Prostate gland (tissue), 2 donors: Measurements from ENCODE around the gene WWOX.

Experiments used
- CTCF ChIP-seq, 4 experiments: fragments of 200-600 bp in 2 of 4; fragments of 450-650 bp in 2 of 4; sonication (generic) in 2 of 4; IDR thresholded peaks; 1 replicate in 3 of 4; 2 replicates in 1 of 4; pipeline ENCODE4 v1.5.1; 2016 to 2019; ENCODE audit warnings: antibody characterized with exemption in 4 of 4, mild to moderate bottlenecking in 2 of 4, moderate library complexity in 2 of 4
- POLR2A ChIP-seq: fragments of 450-650 bp; IDR thresholded peaks from one replicate; pipeline ENCODE4 v1.6.1; 2016; ENCODE audit warnings: antibody characterized with exemption, mild to moderate bottlenecking
- POLR2AphosphoS5 ChIP-seq: sonication (generic); formaldehyde crosslinking; IDR thresholded peaks from one replicate; pipeline ENCODE4 v1.6.1; 2017; ENCODE audit warnings: antibody characterized with exemption

GRCh38 chr16:78980825-78981224, 881.4 kb downstream of the WWOX start:
- no peak for TF ChIP-seq POLR2AphosphoS5
- TF ChIP-seq CTCF (IDR thresholded peaks at IDR 0.05) = no peak
- TF ChIP-seq POLR2A = no peak
